Adrenal gland (tissue), 12 donors: Measurements from ENCODE around the gene ZNF678. TPM values are rescaled to one million over a fixed set of nuclear protein-coding genes. Genes with fewer than 3 reads are reported as not detected.

Experiments
- DNase-seq, 7 donors: peaks; one replicate each; pipeline ENCODE4 v3.0.0-alpha.2; 2019 to 2020
- H3K27ac ChIP-seq, 5 donors: fragments of 200-600 bp; sonication (generic) in 4 of 5; 1 replicate in 3 of 5; 2 replicates in 2 of 5; pipeline versions ENCODE4 v1.5.1 to v1.8.0; 2016 to 2020; ENCODE audit warnings: mild to moderate bottlenecking in 1 of 5
- H3K27me3 ChIP-seq: fragments of 200-600 bp; 2 replicates; pipeline ENCODE4 v1.8.0; 2021
- H3K36me3 ChIP-seq, 2 donors: fragments of 200-600 bp; replicated peaks in 1 of 2; 1 replicate in 1 of 2; 2 replicates in 1 of 2; pipeline versions ENCODE4 v1.5.1 to v1.8.0; 2018 to 2022
- H3K4me1 ChIP-seq, 2 donors: fragments of 200-600 bp; replicated peaks in 1 of 2; 1 replicate in 1 of 2; 2 replicates in 1 of 2; pipeline versions ENCODE4 v1.5.1 to v1.8.0; 2018 to 2021
- H3K4me3 ChIP-seq, 4 donors: fragments of 200-600 bp; sonication (generic) in 3 of 4; one replicate each; pipeline ENCODE4 v1.5.1; 2016 to 2018
- H3K9me3 ChIP-seq, 3 donors: fragments of 200-600 bp; sonication (generic) in 1 of 3; replicated peaks in 1 of 3; 1 replicate in 2 of 3; 2 replicates in 1 of 3; pipeline versions ENCODE4 v1.5.1 to v1.8.0; 2016 to 2021
- CTCF ChIP-seq, 6 experiments: fragments of 450-650 bp in 4 of 6; fragments of 200-600 bp in 2 of 6; sonication (generic) in 1 of 6; IDR thresholded peaks; 1 replicate in 5 of 6; 2 replicates in 1 of 6; pipeline versions ENCODE4 v1.5.1 to v1.8.0; 2016 to 2021; ENCODE audit warnings: antibody characterized with exemption in 6 of 6, mild to moderate bottlenecking in 2 of 6, moderate library complexity in 1 of 6
- POLR2A ChIP-seq, 2 donors: fragments of 450-650 bp; IDR thresholded peaks; one replicate each; pipeline ENCODE4 v1.6.1; 2017; ENCODE audit warnings: antibody characterized with exemption in 2 of 2, mild to moderate bottlenecking in 2 of 2, moderate library complexity in 1 of 2
- WGBS, 4 donors: extraction: QIAGEN DNeasy Blood & Tissue Kit in 2 of 4; methylation state at CpG; one replicate each; pipeline versions ENCODE4 v1.1.5 to v1.1.7; 2013 to 2017; 5-methylcytosine and 5-hydroxymethylcytosine counted together
- intact Hi-C, 2 donors: fragments of 100-400 bp; cut with DNase I; formaldehyde crosslinking; loops; one replicate each; pipeline versions ENCODE4 v1.14.1 to v1.15.0; 2022 to 2023
- polyA plus RNA-seq, 3 donors: library from polyadenylated mRNA; stranded (reverse); fragments of 200-250 nt in 2 of 3; fragments of 350-450 nt in 1 of 3; fragmentation: Illumina TruSeq in 1 of 3; extraction: RNeasy Lipid Tissue Mini Kit (QIAGEN cat#74804) in 1 of 3; gene quantifications; one replicate each; pipeline ENCODE4 v1.2.3, GENCODE V29; 2013 to 2014
- total RNA-seq, 9 donors: library from RNA; depleted of rRNA in 4 of 9; stranded (reverse); fragments of >200 nt in 4 of 9; fragments of 120-200 nt in 1 of 9; fragmentation: NEBNext Ultra II Directional in 1 of 9; extraction: Animal tissue kit (Norgen Biotek cat#: 25700) in 1 of 9; gene quantifications; one replicate each; pipeline versions ENCODE4 v1.1.0 to v1.2.4, GENCODE V29; 2013 to 2023
- donor health status: healthy with polysubstance abuse.
- donor health status: Bipolar disorder and iron deficiency.
- donor health status: DM: yes; HTN: yes; CAD: no.
- donor health status: DM: no; HTN: no; CAD: no.
- donor health status: DM: no; HTN: no; CAD: no.
- donor health status: DM: yes; HTN: yes; CAD: no.

The ZNF678 gene
- total and polyA plus RNA-seq, 12 donors = 0.81 to 14.0 (median 5.5) TPM

GRCh38 chr1:227654858-227655752 lies 91.7 kb downstream of the ZNF678 start:
- Histone ChIP-seq H3K27ac (no peak overlapping the region), H3K36me3 (peaks cover 4 to 6% of the 10 kb centered on the region in 2 donors), H3K9me3 (peaks cover 22 to 93% (median 72%) of the 10 kb centered on the region in 3 donors), H3K4me3 (no peak overlapping the region), H3K27me3 (no peaks in the 10 kb centered on the region), H3K4me1 (no peaks in the 10 kb centered on the region)
- DNase-seq = no peak
- intact Hi-C loops = no loop called here
- 90 to 97% (median 94%) methylated on average over 6 of the region's 6 CpGs for WGBS, 4 donors
- no peak for TF ChIP-seq POLR2A (IDR thresholded peaks at IDR 0.05)
- TF ChIP-seq CTCF (IDR thresholded peaks at IDR 0.05) = no peak

DNA sequence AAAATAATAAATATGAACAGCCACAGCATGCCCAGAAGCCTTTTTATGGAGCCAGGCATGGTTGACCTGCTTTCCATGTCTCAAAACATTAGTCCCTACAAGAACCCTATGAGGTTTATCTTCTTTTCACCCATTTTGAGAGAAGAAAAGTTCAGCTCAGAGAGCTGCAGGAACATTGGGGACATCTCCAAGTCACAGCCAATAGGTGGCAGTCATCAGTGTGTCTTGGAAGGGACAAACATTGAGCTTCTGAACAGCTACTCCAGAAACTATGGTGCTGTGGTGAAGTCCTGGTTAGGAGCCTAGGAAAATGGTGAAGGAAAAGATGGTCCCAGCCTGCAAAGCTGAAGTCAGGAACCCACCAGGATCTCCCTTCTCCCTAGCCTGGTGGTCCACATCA lies 98.1 kb downstream of the ZNF678 start:
- Histone ChIP-seq H3K36me3 (no peaks in the 10 kb centered on the region), H3K4me3 (no peak overlapping the region), H3K27ac (no peak overlapping the region), H3K27me3 (no peaks in the 10 kb centered on the region), H3K9me3 (peaks cover 7 to 98% (median 43%) of the 10 kb centered on the region in 3 donors), H3K4me1 (no peaks in the 10 kb centered on the region)
- no peak for DNase-seq
- intact Hi-C loops = loop anchor here in 1 of 2 donors (10.0 kb wide), 1 partner anchor 127 kb away; no protein-coding TSS in a partner anchor
- TF ChIP-seq CTCF (IDR thresholded peaks at IDR 0.05) (no peak), POLR2A (IDR thresholded peaks at IDR 0.05) (no peak)

- WGBS, 4 donors = 68 to 98% (median 97%) methylated on average over 2 of the region's 2 CpGs
- Histone ChIP-seq H3K27me3 (no peaks in the 10 kb centered on the region), H3K9me3 (peaks cover 7 to 97% (median 33%) of the 10 kb centered on the region in 3 donors), H3K36me3 (no peaks in the 10 kb centered on the region), H3K4me1 (no peaks in the 10 kb centered on the region), H3K4me3 (no peak overlapping the region), H3K27ac (no peak overlapping the region)
- no peak for DNase-seq
- intact Hi-C loops = loop anchor here in 1 of 2 donors (10.0 kb wide), 1 partner anchor 128 kb away; no protein-coding TSS in a partner anchor
- TF ChIP-seq CTCF (IDR thresholded peaks at IDR 0.05) (no peak), POLR2A (IDR thresholded peaks at IDR 0.05) (no peak)
These were observed 99.6 kb downstream of the ZNF678 start for GRCh38 chr1:227662933-227663332.

GRCh38 chr1:227666286-227666685 lies 102.9 kb downstream of the ZNF678 start:
- intact Hi-C loops = loop anchor here in 1 of 2 donors (10.0 kb wide), 1 partner anchor 131 kb away; no protein-coding TSS in a partner anchor
- Histone ChIP-seq H3K27ac (no peak overlapping the region), H3K27me3 (no peaks in the 10 kb centered on the region), H3K4me1 (no peaks in the 10 kb centered on the region), H3K36me3 (no peaks in the 10 kb centered on the region), H3K4me3 (no peak overlapping the region), H3K9me3 (peaks cover 3 to 90% (median 15%) of the 10 kb centered on the region in 3 donors)
- no peak for TF ChIP-seq POLR2A (IDR thresholded peaks at IDR 0.05)
- no peak for TF ChIP-seq CTCF (IDR thresholded peaks at IDR 0.05)
- 60 to 88% (median 69%) methylated on average over 2 of the region's 2 CpGs for WGBS, 4 donors
- no peak for DNase-seq
